GM12878 (cell line): Measurements from ENCODE around the gene GRIK4. TPM values are rescaled to one million over a fixed set of nuclear protein-coding genes. Genes with fewer than 3 reads are reported as not detected.
A peak's percentile ranks its signal among the peaks of the same experiment; 100 is the strongest.

Experiments
- ATF7 ChIP-seq: fragments of 450-650 bp; IDR thresholded peaks from 2 replicates; pipeline ENCODE4 v1.6.1; 2016; ENCODE audit warnings: low read depth, mild to moderate bottlenecking
- BACH1 ChIP-seq: fragments of 450-650 bp; IDR thresholded peaks from 2 replicates; pipeline ENCODE4 v1.6.1; 2017; ENCODE audit warnings: mild to moderate bottlenecking, borderline replicate concordance
- CBFB ChIP-seq: IDR thresholded peaks from 2 replicates; pipeline ENCODE4 v1.6.1; 2016; ENCODE audit warnings: antibody characterized with exemption, low read depth
- CEBPB ChIP-seq, 2 experiments: fragments of 150-350 bp in 1 of 2; IDR thresholded peaks; 2 replicates each; pipeline ENCODE4 v1.6.1; 2012 to 2014; ENCODE audit warnings: low read depth in 2 of 2, low read length in 2 of 2, borderline replicate concordance in 1 of 2, inconsistent platforms in 1 of 2
- CREB1 ChIP-seq: IDR thresholded peaks from 2 replicates; pipeline ENCODE4 v1.6.1; 2012; ENCODE audit warnings: low read depth, mild to moderate bottlenecking, inconsistent platforms
- CREM ChIP-seq: IDR thresholded peaks from 2 replicates; pipeline ENCODE4 v1.6.1; 2014; ENCODE audit warnings: antibody characterized with exemption, low read depth
- EP300 ChIP-seq, 2 experiments: fragments of 150-350 bp in 1 of 2; IDR thresholded peaks; 2 replicates each; pipeline ENCODE4 v1.6.1; 2011 to 2012; ENCODE audit warnings: low read depth in 2 of 2, low read length in 2 of 2, borderline replicate concordance in 1 of 2, improper control_type of control experiment in 1 of 2, inconsistent platforms in 1 of 2; ENCODE audit not compliant: control insufficient read depth in 1 of 2
- IKZF1 ChIP-seq: fragments of 450-650 bp; conservative IDR thresholded peaks from 2 replicates; pipeline ENCODE4 v1.6.1; 2017; ENCODE audit warnings: antibody characterized with exemption, mild to moderate bottlenecking
- IKZF2 ChIP-seq, 2 experiments: fragments of 450-650 bp; IDR thresholded peaks; 2 replicates each; pipeline ENCODE4 v1.6.1; 2017; ENCODE audit warnings: mild to moderate bottlenecking in 2 of 2, moderate library complexity in 2 of 2
- MEF2A ChIP-seq: IDR thresholded peaks from 2 replicates; pipeline ENCODE4 v1.6.1; 2011; ENCODE audit warnings: low read depth, mild to moderate bottlenecking, low read length, moderate library complexity; ENCODE audit not compliant: insufficient read depth
- NRF1 ChIP-seq: conservative IDR thresholded peaks from 2 replicates; pipeline ENCODE4 v1.6.1; 2011; ENCODE audit warnings: mild to moderate bottlenecking, low read depth, low read length, improper control_type of control experiment
- PML ChIP-seq: IDR thresholded peaks from 2 replicates; pipeline ENCODE4 v1.6.1; 2012; ENCODE audit warnings: low read length, inconsistent platforms
- RB1 ChIP-seq: fragments of 450-650 bp; formaldehyde crosslinking; IDR thresholded peaks from 2 replicates; pipeline ENCODE4 v1.6.1; 2017; ENCODE audit warnings: mild to moderate bottlenecking, borderline replicate concordance
- RELA ChIP-seq: fragments of 450-650 bp; IDR thresholded peaks from 2 replicates; pipeline ENCODE4 v1.8.0; 2014; ENCODE audit warnings: borderline replicate concordance; ENCODE audit not compliant: partially characterized antibody
- SMARCA5 ChIP-seq: fragments of 450-650 bp; IDR thresholded peaks from 2 replicates; pipeline ENCODE4 v1.6.1; 2017; ENCODE audit warnings: mild to moderate bottlenecking
- SREBF1 ChIP-seq: IDR thresholded peaks from 2 replicates; pipeline ENCODE4 v1.6.1; 2012; ENCODE audit warnings: mild to moderate bottlenecking, low read length
- TARDBP ChIP-seq: IDR thresholded peaks from 2 replicates; pipeline ENCODE4 v1.6.1; 2016; ENCODE audit warnings: borderline replicate concordance
- polyA plus RNA-seq, 11 experiments: library from polyadenylated mRNA; depleted of rRNA in 4 of 11; unstranded in 6 of 11; stranded (reverse) in 5 of 11; fragments of >200 nt; fragmentation: Nextera tagmentation in 4 of 11; fragmentation: Illumina TruSeq in 1 of 11; extraction: Ambion mirVana in 4 of 11; extraction: Trizol in 1 of 11; gene quantifications; 1 replicate in 1 of 11; 2 replicates in 10 of 11; pipeline versions ENCODE4 v1.2.1 to v1.2.3, GENCODE V29; 2011 to 2016; ENCODE audit warnings: inconsistent platforms in 2 of 11, missing spikeins in 2 of 11, low read depth in 1 of 11
- total RNA-seq, 4 experiments: library from RNA; depleted of rRNA in 3 of 4; stranded (reverse); fragments of >200 nt in 3 of 4; fragmentation: Illumina TruSeq in 1 of 4; extraction: Trizol in 1 of 4; gene quantifications; 2 replicates each; pipeline versions ENCODE4 v1.2.1 to v1.2.3, GENCODE V29; 2013 to 2021
- TF ChIP-seq, protein P1 (sequence below): fragments of 450-650 bp; IDR thresholded peaks from 2 replicates; pipeline ENCODE4 v1.6.1; 2017; ENCODE audit warnings: mild to moderate bottlenecking, moderate library complexity
- TF ChIP-seq, protein P2 (sequence below): fragments of 450-650 bp; formaldehyde crosslinking; IDR thresholded peaks from 2 replicates; pipeline ENCODE4 v1.4.0; 2022; ENCODE audit warnings: mild to moderate bottlenecking, moderate library complexity
- TF ChIP-seq, protein P3 (sequence below): IDR thresholded peaks from 2 replicates; pipeline ENCODE4 v1.6.1; 2012; ENCODE audit warnings: mild to moderate bottlenecking, low read depth, low read length

The GRIK4 gene
- total and polyA plus RNA-seq, 10 of the 15 experiments (the other 5 are each of a cell fraction or from before 2014, with no cell fraction given) = 0.33 to 3.6 (median 0.72) TPM

- TF ChIP-seq, protein P1, sequence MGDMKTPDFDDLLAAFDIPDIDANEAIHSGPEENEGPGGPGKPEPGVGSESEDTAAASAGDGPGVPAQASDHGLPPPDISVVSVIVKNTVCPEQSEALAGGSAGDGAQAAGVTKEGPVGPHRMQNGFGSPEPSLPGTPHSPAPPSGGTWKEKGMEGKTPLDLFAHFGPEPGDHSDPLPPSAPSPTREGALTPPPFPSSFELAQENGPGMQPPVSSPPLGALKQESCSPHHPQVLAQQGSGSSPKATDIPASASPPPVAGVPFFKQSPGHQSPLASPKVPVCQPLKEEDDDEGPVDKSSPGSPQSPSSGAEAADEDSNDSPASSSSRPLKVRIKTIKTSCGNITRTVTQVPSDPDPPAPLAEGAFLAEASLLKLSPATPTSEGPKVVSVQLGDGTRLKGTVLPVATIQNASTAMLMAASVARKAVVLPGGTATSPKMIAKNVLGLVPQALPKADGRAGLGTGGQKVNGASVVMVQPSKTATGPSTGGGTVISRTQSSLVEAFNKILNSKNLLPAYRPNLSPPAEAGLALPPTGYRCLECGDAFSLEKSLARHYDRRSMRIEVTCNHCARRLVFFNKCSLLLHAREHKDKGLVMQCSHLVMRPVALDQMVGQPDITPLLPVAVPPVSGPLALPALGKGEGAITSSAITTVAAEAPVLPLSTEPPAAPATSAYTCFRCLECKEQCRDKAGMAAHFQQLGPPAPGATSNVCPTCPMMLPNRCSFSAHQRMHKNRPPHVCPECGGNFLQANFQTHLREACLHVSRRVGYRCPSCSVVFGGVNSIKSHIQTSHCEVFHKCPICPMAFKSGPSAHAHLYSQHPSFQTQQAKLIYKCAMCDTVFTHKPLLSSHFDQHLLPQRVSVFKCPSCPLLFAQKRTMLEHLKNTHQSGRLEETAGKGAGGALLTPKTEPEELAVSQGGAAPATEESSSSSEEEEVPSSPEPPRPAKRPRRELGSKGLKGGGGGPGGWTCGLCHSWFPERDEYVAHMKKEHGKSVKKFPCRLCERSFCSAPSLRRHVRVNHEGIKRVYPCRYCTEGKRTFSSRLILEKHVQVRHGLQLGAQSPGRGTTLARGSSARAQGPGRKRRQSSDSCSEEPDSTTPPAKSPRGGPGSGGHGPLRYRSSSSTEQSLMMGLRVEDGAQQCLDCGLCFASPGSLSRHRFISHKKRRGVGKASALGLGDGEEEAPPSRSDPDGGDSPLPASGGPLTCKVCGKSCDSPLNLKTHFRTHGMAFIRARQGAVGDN = peak; percentile 64; the same call in 1 of the 2 replicates
- 0 out of 2 replicates have a peak, but pooled peaks have one; percentile 16 for TF ChIP-seq SMARCA5
- TF ChIP-seq RB1 = no peak
- no peak for TF ChIP-seq CEBPB (IDR thresholded peaks at IDR 0.05; ENCODE audit: borderline replicate concordance in 1 of 2, low read depth in 2 of 2, low read length in 2 of 2)
- TF ChIP-seq CBFB = no peak; the same call in 1 of the 2 replicates
- peak; percentile 78 for TF ChIP-seq IKZF1
- TF ChIP-seq NRF1 = no peak
- no peak for TF ChIP-seq TARDBP
- peak; percentile 38; the same call in 1 of the 2 replicates for TF ChIP-seq CREM
- TF ChIP-seq PML = no peak
- peak; percentile 26; the same call in 1 of the 2 replicates for TF ChIP-seq ATF7
- no peak for TF ChIP-seq BACH1
- peak; percentile 46; the same call in 1 of the 2 replicates for TF ChIP-seq CREB1
- no peak for TF ChIP-seq MEF2A
- TF ChIP-seq IKZF2 (IDR thresholded peaks at IDR 0.05) = peak in 1 of 2 experiments; percentile 78; a peak in 3 of 4 replicates
- 0 out of 4 replicates have a peak, but pooled peaks of 1 of the 2 experiments have one; percentile 40 for TF ChIP-seq EP300 (IDR thresholded peaks at IDR 0.05; ENCODE audit: borderline replicate concordance in 1 of 2, control insufficient read depth in 1 of 2, low read depth in 2 of 2, low read length in 2 of 2)
- no peak for TF ChIP-seq RELA
- TF ChIP-seq, protein P2, sequence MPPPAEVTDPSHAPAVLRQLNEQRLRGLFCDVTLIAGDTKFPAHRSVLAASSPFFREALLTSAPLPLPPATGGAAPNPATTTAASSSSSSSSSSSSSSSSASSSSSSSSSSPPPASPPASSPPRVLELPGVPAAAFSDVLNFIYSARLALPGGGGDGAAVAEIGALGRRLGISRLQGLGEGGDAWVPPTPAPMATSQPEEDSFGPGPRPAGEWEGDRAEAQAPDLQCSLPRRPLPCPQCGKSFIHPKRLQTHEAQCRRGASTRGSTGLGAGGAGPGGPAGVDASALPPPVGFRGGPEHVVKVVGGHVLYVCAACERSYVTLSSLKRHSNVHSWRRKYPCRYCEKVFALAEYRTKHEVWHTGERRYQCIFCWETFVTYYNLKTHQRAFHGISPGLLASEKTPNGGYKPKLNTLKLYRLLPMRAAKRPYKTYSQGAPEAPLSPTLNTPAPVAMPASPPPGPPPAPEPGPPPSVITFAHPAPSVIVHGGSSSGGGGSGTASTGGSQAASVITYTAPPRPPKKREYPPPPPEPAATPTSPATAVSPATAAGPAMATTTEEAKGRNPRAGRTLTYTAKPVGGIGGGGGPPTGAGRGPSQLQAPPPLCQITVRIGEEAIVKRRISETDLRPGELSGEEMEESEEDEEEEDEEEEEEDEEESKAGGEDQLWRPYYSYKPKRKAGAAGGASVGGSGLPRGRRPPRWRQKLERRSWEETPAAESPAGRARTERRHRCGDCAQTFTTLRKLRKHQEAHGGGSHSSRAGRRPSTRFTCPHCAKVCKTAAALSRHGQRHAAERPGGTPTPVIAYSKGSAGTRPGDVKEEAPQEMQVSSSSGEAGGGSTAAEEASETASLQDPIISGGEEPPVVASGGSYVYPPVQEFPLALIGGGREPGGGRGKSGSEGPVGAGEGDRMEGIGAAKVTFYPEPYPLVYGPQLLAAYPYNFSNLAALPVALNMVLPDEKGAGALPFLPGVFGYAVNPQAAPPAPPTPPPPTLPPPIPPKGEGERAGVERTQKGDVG (CRISPR knock-in tag) = no peak
- TF ChIP-seq, protein P3, sequence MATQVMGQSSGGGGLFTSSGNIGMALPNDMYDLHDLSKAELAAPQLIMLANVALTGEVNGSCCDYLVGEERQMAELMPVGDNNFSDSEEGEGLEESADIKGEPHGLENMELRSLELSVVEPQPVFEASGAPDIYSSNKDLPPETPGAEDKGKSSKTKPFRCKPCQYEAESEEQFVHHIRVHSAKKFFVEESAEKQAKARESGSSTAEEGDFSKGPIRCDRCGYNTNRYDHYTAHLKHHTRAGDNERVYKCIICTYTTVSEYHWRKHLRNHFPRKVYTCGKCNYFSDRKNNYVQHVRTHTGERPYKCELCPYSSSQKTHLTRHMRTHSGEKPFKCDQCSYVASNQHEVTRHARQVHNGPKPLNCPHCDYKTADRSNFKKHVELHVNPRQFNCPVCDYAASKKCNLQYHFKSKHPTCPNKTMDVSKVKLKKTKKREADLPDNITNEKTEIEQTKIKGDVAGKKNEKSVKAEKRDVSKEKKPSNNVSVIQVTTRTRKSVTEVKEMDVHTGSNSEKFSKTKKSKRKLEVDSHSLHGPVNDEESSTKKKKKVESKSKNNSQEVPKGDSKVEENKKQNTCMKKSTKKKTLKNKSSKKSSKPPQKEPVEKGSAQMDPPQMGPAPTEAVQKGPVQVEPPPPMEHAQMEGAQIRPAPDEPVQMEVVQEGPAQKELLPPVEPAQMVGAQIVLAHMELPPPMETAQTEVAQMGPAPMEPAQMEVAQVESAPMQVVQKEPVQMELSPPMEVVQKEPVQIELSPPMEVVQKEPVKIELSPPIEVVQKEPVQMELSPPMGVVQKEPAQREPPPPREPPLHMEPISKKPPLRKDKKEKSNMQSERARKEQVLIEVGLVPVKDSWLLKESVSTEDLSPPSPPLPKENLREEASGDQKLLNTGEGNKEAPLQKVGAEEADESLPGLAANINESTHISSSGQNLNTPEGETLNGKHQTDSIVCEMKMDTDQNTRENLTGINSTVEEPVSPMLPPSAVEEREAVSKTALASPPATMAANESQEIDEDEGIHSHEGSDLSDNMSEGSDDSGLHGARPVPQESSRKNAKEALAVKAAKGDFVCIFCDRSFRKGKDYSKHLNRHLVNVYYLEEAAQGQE = no peak
- TF ChIP-seq SREBF1 = no peak
Observed at GRCh38 chr11:120657306-120658070, 145.9 kb downstream of the GRIK4 start (continued).
